DLD1 (cell line): ENCODE data around the gene ZBTB9.

Source experiments
- in situ Hi-C: cut with HindIII; loops from 2 replicates; pipeline ENCODE4 v1.10.0; 2017; ENCODE audit warnings: low sequenced_read_pairs

ZBTB9 gene, protein sequence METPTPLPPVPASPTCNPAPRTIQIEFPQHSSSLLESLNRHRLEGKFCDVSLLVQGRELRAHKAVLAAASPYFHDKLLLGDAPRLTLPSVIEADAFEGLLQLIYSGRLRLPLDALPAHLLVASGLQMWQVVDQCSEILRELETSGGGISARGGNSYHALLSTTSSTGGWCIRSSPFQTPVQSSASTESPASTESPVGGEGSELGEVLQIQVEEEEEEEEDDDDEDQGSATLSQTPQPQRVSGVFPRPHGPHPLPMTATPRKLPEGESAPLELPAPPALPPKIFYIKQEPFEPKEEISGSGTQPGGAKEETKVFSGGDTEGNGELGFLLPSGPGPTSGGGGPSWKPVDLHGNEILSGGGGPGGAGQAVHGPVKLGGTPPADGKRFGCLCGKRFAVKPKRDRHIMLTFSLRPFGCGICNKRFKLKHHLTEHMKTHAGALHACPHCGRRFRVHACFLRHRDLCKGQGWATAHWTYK

DNA sequence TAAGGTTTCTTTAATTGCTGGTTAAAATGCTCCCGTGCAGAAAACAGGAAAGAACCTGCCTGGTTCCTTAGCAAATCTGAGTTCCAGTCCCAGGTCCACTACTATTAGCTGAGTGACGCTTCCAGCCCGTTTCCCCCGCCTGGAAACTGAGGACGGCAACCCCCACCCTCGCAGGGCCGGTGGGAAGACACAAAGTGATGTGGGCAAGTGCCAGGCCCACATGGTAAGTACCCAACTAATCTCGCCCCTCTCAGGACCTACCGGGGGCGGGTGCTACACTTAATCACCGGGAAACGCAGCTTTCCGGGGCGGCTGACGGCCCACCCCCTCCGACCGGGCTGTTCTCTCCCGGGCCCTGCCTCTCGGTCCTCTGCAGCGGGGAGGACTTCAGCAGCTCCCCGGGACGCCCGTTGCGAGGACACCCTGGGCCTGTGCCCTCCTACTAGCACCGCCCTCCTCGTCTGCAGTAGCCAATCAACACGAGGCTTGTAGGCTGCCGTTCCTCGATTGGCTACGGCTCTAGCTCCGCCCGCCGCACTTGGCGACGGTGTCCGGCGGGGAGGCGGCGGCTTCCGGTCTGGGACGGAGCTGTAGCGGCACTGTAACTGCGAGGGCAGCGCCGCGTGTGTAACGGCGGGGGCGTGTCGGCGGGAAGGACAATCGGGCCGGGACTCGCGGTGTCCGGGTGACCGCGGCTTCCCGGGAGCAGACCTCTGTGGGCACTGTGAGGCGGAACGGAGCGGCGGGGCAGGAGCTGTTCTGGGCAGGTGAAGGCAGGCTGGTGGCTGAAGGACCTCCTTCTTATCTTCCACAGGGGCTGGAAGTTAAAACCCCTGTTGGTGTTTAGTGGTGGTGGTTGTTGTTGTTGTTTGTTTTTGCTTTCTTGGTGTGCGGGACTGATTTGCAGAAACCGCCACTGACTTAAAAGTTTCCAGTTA is at the start of gene ZBTB9:
Gene ZBTB9, plus strand, starts transcription at position 568 of the 938 bp plus-strand sequence. CDS start 525 bp downstream, outside the sequence.
- in situ Hi-C loops = no loop called here

DNA sequence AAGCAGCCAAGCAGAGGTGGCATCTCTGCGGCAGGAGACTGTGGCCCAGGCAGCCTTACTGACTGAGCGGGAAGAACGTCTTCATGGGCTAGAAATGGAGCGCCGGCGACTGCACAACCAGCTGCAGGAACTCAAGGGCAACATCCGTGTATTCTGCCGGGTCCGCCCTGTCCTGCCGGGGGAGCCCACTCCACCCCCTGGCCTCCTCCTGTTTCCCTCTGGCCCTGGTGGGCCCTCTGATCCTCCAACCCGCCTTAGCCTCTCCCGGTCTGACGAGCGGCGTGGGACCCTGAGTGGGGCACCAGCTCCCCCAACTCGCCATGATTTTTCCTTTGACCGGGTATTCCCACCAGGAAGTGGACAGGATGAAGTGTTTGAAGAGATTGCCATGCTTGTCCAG is 49.5 kb upstream of the ZBTB9 start:
- in situ Hi-C loops = no loop called here

DNA sequence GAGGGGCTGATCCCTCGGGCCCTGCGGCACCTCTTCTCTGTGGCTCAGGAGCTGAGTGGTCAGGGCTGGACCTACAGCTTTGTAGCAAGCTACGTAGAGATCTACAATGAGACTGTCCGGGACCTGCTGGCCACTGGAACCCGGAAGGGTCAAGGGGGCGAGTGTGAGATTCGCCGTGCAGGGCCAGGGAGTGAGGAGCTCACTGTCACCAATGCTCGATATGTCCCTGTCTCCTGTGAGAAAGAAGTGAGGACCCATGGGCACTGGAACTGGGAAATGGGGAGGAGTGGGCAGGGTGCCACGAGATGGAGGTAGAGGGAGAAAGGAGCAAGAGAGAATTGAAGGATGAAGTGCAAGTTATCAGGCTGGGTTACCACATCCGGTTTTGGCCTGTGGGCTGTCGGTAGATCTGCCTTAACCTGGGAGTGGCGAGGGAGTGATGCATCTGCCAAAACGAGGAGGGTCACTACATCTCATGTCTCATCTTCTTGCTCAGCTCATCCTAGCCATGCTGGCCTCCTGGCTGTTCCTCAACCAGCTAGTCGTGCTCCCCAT is 48.9 kb upstream of the ZBTB9 start:
- in situ Hi-C loops = no loop called here

DNA sequence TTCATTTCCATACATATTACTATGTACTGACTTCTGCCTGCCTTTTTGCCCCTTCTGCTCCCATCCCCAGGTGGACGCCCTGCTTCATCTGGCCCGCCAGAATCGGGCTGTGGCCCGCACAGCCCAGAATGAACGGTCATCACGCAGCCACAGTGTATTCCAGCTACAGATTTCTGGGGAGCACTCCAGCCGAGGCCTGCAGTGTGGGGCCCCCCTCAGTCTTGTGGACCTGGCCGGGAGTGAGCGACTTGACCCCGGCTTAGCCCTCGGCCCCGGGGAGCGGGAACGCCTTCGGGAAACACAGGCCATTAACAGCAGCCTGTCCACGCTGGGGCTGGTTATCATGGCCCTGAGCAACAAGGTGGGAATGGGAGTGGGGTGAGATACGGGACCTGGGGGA is 48.2 kb upstream of the ZBTB9 start:
- in situ Hi-C loops = no loop called here

DNA sequence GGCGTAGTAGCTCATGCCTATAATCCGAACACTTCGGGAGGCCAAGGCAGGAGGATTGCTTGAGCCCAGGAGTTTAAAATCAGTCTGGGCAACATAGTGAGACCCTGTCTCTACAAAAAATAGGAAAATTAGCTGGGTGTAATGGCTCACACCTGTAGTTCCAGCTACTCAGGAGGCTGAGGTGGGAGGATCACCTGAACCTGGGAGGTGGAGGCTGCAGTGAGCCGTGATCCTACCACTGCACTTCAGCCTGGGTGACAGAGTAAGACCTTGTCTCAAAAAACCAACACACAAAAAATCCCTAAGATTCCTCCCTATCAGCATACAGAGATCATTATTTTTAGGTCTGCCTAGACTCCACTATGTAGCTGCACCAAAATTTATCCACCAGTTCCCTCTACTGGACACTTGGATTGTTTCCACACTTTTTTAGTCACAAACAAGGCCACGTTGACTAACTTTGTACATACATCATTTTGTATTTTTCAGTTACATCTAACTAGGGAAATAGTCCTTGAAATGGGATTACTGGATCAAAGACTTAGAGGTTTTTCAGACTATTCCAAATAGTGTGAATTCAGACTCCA is 47.2 kb upstream of the ZBTB9 start:
- in situ Hi-C loops = no loop called here

DNA sequence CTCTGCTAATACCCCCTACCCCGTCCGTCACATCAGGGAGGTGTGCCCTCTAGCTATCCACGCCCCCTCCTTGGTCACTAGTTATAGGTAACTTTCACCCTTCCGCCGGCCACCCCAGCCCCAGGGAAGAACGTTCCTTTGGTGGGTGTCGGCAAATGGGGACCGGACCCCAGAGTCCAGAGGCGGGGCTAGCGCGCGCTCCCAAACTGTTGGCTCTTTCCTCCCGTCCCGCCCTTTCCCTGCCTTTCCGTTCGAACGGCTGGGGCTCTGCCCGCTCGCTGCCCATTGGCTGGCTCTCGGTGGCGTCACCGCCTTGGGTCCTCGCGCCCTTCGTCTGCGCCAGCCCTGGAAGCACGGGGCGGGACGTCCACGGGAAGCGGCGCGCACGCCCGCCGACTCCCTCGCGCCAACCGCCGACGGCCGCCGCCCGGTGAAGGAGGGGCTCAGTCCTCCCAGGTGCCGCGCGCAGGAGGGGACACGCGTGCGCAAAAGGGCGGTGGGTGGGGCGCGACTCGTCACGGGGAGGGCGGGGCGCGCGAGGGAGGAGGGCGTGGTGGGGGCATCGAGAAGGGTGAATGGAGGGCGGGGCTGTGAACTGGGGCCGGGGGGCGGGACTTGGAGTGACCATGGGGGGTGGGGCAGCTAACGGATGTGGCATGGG is 44.2 kb upstream of the ZBTB9 start:
- in situ Hi-C loops = no loop called here

DNA sequence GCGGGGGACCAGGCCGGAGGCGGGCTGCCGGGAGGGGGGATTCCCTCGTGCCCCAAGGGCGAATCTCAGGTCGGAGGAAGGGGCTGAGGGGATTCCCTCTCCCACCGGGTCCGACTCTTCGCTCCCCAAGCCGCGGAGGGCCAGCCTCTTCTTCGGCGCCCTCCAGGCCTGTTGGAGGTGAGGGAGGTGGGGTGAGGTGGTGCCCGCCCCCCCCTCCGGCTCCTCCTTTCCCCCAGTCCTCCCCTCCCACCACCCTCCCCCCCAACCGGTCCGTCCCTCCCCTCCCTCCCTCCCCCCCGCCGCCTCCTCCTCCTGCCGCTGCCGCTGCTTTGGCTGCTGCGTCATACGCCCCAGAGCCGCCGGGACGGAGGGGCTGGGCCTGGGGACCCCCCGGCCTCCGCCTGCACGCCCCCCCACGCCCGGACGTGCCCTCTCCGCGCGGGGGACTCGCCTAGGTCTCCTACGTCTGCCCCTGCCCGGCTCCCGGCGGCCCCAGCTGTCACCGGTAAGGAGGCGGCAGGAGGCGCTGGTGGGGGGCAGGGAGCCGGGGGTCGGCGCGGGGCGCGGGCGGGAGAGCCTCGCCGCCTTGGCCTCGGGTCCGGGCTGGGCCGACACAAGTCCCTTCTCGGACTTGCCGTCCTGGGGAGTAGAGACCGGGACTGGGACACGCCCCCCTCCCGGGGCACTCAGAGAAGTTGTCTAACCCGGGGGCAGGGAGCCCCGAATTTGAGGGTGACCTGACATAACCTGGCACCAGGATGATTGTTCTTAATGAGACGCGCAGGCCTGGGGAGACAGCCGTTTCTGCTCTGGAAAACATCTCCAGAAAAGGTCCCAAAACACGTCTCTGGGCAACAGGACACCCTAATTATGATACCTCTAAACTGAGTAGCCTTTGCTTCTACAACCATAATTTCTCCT is 43.4 kb upstream of the ZBTB9 start, which contains the start of gene PHF1:
Gene PHF1, plus strand, starts transcription at position 304 of the 921 bp plus-strand sequence. CDS start 1,250 bp downstream, outside the sequence.
- in situ Hi-C loops = no loop called here

DNA sequence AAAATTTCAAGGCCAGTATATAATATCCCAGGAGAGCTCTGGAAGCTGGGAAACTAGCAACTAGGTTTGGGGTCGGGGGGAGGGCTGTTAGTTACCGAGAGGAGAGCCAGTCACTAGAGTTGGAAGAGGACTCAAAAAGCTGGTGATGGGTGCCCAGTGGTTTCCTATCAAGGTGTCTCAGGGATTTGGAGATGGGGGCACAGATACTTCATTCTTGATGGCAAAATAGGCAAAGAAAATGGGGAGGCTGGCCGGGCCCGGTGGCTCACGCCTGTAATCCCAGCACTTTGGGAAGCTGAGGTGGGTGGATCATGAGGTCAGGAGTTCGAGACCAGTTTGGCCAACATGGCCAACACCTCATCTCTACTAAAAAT is 42.8 kb upstream of the ZBTB9 start:
- in situ Hi-C loops = no loop called here

DNA sequence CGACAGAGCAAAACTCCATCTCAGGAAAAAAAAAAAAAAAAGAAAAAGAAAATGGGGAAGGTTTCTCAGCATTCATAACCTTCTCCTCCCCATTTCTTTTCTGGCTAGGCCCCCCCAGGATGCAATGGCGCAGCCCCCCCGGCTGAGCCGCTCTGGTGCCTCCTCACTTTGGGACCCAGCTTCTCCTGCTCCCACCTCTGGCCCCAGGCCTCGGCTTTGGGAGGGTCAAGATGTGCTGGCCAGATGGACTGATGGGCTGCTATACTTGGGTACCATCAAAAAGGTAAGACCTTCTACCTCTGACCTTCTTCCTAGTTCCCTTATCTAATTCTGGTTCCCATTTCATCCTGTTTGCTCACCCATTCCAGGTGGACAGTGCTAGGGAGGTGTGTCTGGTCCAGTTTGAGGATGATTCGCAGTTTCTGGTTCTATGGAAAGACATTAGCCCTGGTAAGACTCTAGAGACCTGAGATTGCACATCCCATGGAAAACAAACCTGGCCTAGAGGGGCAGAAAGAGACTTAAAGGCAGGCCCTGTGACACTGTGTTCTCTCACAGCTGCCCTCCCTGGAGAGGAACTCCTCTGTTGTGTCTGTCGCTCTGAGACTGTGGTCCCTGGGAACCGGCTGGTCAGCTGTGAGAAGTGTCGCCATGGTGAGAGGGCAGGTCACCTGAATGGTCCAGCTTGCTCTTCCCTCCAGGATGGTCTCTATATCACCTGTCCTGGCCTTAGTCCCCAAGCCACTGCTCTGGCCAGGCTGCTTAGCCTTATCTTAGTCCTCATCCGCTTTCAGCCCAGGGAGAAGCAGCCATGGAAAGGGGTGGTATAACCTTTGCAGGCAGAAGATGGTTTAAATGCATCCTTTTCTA is 42.0 kb upstream of the ZBTB9 start:
- in situ Hi-C loops = no loop called here

DNA sequence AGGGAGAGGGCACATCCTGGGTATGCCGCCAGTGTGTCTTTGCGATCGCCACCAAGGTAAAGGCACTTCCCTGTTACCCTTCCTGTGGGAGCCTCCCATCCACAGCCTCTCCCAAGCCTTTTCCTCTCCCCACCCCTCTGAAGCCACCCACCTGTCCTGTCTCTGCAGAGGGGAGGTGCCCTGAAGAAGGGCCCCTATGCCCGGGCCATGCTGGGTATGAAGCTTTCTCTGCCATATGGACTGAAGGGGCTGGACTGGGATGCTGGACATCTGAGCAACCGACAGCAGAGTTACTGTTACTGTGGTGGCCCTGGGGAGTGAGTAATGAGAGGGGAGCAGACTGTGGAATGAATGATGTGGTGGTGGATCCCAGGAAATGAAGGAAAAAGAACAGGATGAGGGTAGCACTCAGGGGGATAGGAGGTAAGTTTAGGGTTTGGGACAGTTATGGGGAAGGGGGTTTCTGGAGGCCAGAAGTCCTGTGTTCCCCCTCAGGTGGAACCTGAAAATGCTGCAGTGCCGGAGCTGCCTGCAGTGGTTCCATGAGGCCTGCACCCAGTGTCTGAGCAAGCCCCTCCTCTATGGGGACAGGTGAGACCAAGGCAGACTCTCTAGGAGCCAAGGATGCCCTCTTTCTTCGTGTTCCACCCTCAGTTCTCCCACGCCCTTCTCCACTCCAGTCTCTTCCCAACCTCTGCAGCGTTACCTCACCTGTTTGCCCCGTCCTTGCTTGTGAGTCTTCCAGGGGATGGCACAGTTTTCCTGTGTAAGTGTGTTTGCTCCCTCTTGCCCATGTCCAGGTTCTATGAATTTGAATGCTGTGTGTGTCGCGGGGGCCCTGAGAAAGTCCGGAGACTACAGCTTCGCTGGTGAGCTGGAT is 40.9 kb upstream of the ZBTB9 start:
- in situ Hi-C loops = no loop called here

DNA sequence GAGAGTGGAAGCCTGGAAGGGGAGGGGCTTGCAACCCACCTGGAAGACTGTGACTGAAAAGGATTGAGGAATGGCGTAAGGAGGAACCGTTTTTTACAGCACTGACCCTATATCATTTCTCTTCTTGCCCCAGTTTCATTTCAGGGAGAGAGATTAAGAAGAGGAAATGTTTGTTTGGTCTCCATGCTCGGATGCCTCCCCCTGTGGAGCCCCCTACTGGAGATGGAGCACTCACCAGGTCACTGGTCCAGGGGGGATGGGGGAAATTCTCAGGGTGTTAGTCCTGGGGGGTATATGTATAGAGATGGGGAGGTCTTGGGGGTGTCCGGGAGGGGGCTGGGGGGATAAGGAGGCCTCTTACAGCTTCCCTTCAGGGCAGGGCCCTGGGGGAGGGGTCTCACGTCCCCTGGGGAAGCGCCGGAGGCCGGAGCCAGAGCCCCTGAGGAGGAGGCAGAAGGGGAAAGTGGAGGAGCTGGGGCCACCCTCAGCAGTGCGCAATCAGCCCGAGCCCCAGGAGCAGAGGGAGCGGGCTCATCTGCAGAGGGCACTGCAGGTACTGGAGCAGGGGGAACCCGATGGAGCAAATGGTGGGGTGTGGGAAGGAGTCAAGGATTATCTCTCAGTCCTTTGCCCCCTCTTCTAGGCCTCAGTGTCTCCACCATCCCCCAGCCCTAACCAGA is 39.6 kb upstream of the ZBTB9 start:
- in situ Hi-C loops = no loop called here

DNA sequence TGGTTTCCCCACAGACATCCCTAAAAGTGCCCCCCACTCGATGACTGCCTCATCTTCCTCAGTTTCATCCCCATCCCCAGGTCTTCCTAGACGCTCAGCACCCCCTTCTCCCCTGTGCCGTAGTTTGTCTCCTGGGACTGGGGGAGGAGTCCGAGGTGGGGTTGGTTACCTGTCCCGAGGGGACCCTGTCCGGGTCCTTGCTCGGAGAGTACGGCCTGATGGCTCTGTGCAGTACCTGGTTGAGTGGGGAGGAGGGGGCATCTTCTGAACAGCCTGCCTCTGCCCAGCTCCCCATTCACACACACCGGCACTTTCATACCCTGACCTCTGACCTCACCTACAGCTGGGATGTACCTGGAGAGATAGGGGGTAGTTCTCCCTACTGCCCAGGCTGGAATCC is 38.5 kb upstream of the ZBTB9 start:
- in situ Hi-C loops = no loop called here

DNA sequence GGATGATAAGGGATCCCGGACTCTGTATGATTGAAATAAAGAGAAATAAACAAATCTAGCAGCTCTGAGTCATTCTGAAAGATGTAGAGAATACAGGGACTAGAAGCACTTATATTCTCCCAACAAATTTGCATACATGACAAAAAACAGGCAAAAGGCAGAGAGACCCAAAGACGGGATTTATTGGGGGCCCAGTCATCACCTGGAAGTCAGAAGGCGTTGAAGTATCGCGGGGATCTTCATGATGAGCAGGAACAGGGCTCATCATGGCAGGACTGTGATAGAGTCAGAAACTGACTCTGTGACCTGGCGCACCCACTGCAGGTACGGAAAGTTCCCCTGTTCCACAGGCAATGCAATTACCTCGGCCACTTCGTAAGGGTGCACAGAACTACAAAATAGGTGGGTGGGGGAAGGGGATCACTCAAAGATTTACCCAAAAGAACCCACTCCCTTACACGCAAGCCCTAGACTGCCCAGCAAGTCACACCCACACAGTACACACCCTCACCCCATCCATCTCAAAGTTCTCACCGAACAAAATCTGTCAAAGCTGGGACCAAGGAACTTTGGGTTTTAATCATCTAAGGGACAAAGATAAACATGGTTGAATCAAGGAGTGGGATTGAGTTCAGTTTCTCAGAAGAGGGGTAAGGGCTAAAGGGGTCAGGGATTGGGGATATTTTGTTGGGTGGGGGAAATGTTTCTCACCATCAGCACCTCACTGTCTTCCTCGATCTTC is 37.8 kb upstream of the ZBTB9 start:
- in situ Hi-C loops = no loop called here

DNA sequence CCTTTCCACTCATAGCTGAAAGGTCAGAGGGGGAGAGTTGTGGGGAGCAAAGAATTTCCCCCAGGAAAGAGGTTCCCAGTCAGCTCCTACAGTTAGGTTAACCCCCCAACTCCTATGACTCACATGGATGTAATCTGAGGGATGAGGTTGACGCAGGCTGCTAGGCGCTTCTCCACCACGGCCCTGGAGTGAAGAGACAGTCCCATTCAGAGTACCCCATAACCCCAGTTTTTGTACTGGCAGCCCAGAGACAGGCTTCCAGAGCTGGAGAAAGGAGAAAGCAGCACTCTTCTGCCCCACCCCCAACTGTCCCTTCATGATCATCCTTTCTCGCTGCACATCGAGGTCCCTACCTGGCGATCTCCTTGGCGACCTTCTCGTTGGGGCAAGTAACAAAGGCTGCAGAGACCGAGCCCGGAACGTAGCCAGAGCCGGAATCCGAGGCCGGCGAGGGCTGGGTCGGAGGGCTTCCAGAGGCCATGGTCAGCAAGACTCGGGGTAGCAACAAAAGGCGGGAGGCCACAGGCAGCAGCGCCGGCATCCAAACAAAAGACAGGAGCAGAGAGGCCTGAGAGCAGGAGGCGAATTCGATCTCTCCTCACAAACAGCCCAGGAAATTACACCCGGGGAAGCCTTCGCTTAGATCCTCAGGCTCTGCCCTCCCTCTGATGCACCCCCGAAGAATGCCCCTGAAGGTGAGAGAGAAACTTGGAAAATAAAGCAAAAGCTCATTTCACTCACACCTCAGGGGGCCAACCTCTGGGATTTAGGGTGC is 37.1 kb upstream of the ZBTB9 start:
- in situ Hi-C loops = no loop called here

DNA sequence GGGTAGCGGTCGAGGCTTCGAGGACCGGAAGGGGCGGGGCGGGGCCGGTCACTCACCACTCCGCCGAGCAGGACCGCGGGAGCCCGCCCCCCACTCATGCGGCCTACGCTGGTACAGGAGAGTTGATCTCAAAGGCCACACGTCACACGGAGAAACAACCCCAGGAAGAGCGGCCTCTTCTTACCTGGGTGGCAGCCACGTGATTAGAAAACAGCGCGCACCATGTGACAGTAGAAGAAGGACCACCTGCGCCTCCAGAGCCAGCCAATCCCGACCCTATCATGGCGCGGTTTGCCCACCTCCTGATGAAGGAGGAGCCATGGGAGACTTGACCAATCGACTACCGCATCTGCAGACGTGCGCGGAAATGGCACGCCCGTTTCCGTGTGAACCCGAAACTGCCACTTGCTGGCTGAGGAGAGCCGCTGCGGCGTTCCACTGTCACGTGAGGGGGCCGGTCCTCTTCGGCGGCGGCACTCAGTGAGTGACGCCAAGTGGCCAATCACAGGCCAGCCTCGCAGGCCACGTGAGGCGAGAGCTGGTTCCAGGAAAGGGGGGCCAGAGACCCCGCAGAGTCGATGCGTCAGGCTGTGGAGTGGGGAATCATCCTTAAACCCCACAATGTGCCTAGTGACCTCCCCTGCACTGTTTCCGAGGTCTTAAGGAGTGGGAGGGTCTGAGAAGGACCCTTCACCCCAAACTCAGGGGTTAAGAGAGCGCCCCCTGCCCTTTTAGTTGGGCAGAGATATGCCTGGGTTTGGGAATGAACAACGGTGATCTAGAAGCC is 36.3 kb upstream of the ZBTB9 start, which contains the start of gene CUTA:
Gene CUTA, minus strand, starts transcription at position 205 of the 787 bp plus-strand sequence. Its CDS starts 107 bp downstream, at position 98.
- in situ Hi-C loops = no loop called here
